GM12878 (cell line): Measurements from ENCODE around the gene RPL10A. TPM values are rescaled to one million over a fixed set of nuclear protein-coding genes. Genes with fewer than 3 reads are reported as not detected.

ENCODE experiments used
- ATAC-seq: fragments of 200-7000 bp; cut with Tn5 transposase; 3 replicates; pipeline ENCODE4 v1.9.1; 2020; ENCODE audit warnings: mild to moderate bottlenecking, moderate library complexity
- BruUV-seq: library from RNA; stranded (reverse); fragments of 400-500 nt; replicated peaks from 2 replicates; lab custom pipeline; 2021; lab: Mats Ljungman, UMichigan
- CTCF ChIA-PET: fragments of 300-600 bp; sonication (Branson Sonifier 250); formaldehyde crosslinking; extraction: SDS; loops from one replicate; lab custom pipeline; 2021; ENCODE audit warnings: inconsistent platforms; lab: Yijun Ruan, JAX
- POLR2A ChIA-PET: fragments of 350-600 bp; formaldehyde crosslinking; extraction: SDS; loops from one replicate; lab custom pipeline; 2021; ENCODE audit warnings: inconsistent platforms; lab: Charles Lee
- RAD21 ChIA-PET: fragments of 300-600 bp; sonication (Branson Sonifier 250); formaldehyde crosslinking; loops from one replicate; lab custom pipeline; 2023; ENCODE audit warnings: antibody characterized with exemption; ENCODE audit not compliant: unreplicated experiment; lab: Charles Lee
- SMC1A ChIA-PET: fragments of 300-600 bp; sonication (Branson Sonifier 250); formaldehyde crosslinking; loops from one replicate; lab custom pipeline; 2023; ENCODE audit not compliant: unreplicated experiment, uncharacterized antibody; lab: Charles Lee
- DNase-seq: peaks from one replicate; pipeline ENCODE4 v3.0.0-alpha.2; 2011; ENCODE audit warnings: low read depth, low spot score
- FAIRE-seq: peaks from 3 replicates; lab custom pipeline; 2011; peaks lifted over from hg19 to GRCh38; lab: Jason Lieb, UNC
- H2AFZ ChIP-seq: 2 replicates; pipeline ENCODE4 v1.6.0; 2011; ENCODE audit warnings: low read depth, low read length, control low read depth; ENCODE audit not compliant: control insufficient read depth
- H3K27ac ChIP-seq: 2 replicates; pipeline ENCODE4 v1.5.1; 2011; ENCODE audit warnings: control low read depth; ENCODE audit not compliant: control insufficient read depth, insufficient read depth
- H3K27me3 ChIP-seq, 2 experiments: replicated peaks in 1 of 2; 2 replicates each; pipeline versions ENCODE4 v1.6.0 to v1.6.1; 2011; ENCODE audit warnings: low read length in 1 of 2; ENCODE audit not compliant: control insufficient read depth in 2 of 2, insufficient read depth in 2 of 2
- H3K36me3 ChIP-seq, 2 experiments: 2 replicates each; pipeline ENCODE4 v1.5.1; 2011; ENCODE audit warnings: low read length in 1 of 2; ENCODE audit not compliant: control insufficient read depth in 2 of 2, insufficient read depth in 2 of 2
- H3K4me1 ChIP-seq: 2 replicates; pipeline ENCODE4 v1.6.1; 2011; ENCODE audit warnings: mild to moderate bottlenecking, low read length, moderate library complexity, mixed read lengths; ENCODE audit not compliant: control insufficient read depth, insufficient read depth
- H3K4me2 ChIP-seq: 2 replicates; pipeline ENCODE4 v1.6.0; 2011; ENCODE audit warnings: control low read depth; ENCODE audit not compliant: control insufficient read depth, insufficient read depth
- H3K4me3 ChIP-seq: fragments of 200-600 bp; sonication (generic); 2 replicates; pipeline ENCODE4 v1.5.1; 2016
- H3K79me2 ChIP-seq: 2 replicates; pipeline ENCODE4 v1.6.0; 2011; ENCODE audit warnings: low read length; ENCODE audit not compliant: control insufficient read depth, insufficient read depth
- H3K9ac ChIP-seq: 2 replicates; pipeline ENCODE4 v1.8.0; 2011; ENCODE audit warnings: low read length, control low read depth, mixed read lengths; ENCODE audit not compliant: control insufficient read depth, insufficient read depth
- H3K9me3 ChIP-seq: replicated peaks from 3 replicates; pipeline ENCODE4 v1.5.1; 2011; ENCODE audit warnings: mild to moderate bottlenecking, low read length; ENCODE audit not compliant: control insufficient read depth, insufficient read depth
- H4K20me1 ChIP-seq: 2 replicates; pipeline ENCODE4 v1.6.0; 2011; ENCODE audit not compliant: control insufficient read depth, insufficient read depth
- ATF2 ChIP-seq: IDR thresholded peaks from 2 replicates; pipeline ENCODE4 v1.6.1; 2012; ENCODE audit warnings: low read length, inconsistent platforms
- CBX5 ChIP-seq: sonication (generic); IDR thresholded peaks from 2 replicates; pipeline ENCODE4 v1.6.1; 2016; ENCODE audit warnings: low read depth, moderate library complexity, mild to moderate bottlenecking, inconsistent platforms
- CREM ChIP-seq: IDR thresholded peaks from 2 replicates; pipeline ENCODE4 v1.6.1; 2014; ENCODE audit warnings: antibody characterized with exemption, low read depth
- EP300 ChIP-seq, 2 experiments: fragments of 150-350 bp in 1 of 2; IDR thresholded peaks; 2 replicates each; pipeline ENCODE4 v1.6.1; 2011 to 2012; ENCODE audit warnings: low read depth in 2 of 2, low read length in 2 of 2, borderline replicate concordance in 1 of 2, improper control_type of control experiment in 1 of 2, inconsistent platforms in 1 of 2; ENCODE audit not compliant: control insufficient read depth in 1 of 2
- EZH2 ChIP-seq: IDR thresholded peaks from 2 replicates; pipeline ENCODE4 v1.6.1; 2012; ENCODE audit warnings: low read depth, mild to moderate bottlenecking, control low read depth, inconsistent platforms, low read length, borderline replicate concordance; ENCODE audit not compliant: control insufficient read depth
- KDM1A ChIP-seq: fragments of 200-600 bp; sonication (generic); IDR thresholded peaks from 2 replicates; pipeline ENCODE4 v1.6.1; 2016; ENCODE audit warnings: borderline replicate concordance
- NFYB ChIP-seq: IDR thresholded peaks from 2 replicates; pipeline ENCODE4 v1.6.1; 2011; ENCODE audit warnings: low read depth, mild to moderate bottlenecking, low read length, improper control_type of control experiment, moderate library complexity; ENCODE audit not compliant: insufficient read depth
- NR2C2 ChIP-seq: IDR thresholded peaks from 2 replicates; pipeline ENCODE4 v1.6.1; 2011; ENCODE audit warnings: borderline replicate concordance, low read depth; ENCODE audit not compliant: control insufficient read depth, insufficient read length
- POLR2AphosphoS5 ChIP-seq: IDR thresholded peaks from 2 replicates; pipeline ENCODE4 v1.6.1; 2011; ENCODE audit warnings: mild to moderate bottlenecking, low read length, inconsistent platforms
- SMAD5 ChIP-seq: IDR thresholded peaks from 2 replicates; pipeline ENCODE4 v1.6.1; 2016; ENCODE audit warnings: antibody characterized with exemption, low read depth
- SPI1 ChIP-seq: IDR thresholded peaks from 2 replicates; pipeline ENCODE4 v1.6.1; 2011; ENCODE audit warnings: low read depth, mild to moderate bottlenecking, low read length, moderate library complexity, borderline replicate concordance; ENCODE audit not compliant: insufficient read depth
- TARDBP ChIP-seq: IDR thresholded peaks from 2 replicates; pipeline ENCODE4 v1.6.1; 2016; ENCODE audit warnings: borderline replicate concordance
- TCF12 ChIP-seq: IDR thresholded peaks from 2 replicates; pipeline ENCODE4 v1.6.1; 2011; ENCODE audit warnings: low read depth, mild to moderate bottlenecking, low read length
- WGBS: methylation state at CpG from one replicate; pipeline ENCODE4 v1.1.6; 2016; ENCODE audit warnings: low lambda C conversion rate; ENCODE audit not compliant: insufficient replicate concordance, insufficient coverage; ENCODE audit errors: missing lambda C conversion rate; 5-methylcytosine and 5-hydroxymethylcytosine counted together
- in situ Hi-C: fragments of 300-500 bp; cut with MboI; formaldehyde crosslinking; loops from 9 replicates; pipeline ENCODE4 v1.14.3; 2018; ENCODE audit warnings: mixed read lengths
- intact Hi-C: fragments of 100-400 bp; cut with micrococcal nuclease; formaldehyde crosslinking; loops from one replicate; pipeline ENCODE4 v1.14.2; 2022; ENCODE audit not compliant: unreplicated experiment
- polyA plus RNA-seq, 11 experiments: library from polyadenylated mRNA; depleted of rRNA in 4 of 11; unstranded in 6 of 11; stranded (reverse) in 5 of 11; fragments of >200 nt; fragmentation: Nextera tagmentation in 4 of 11; fragmentation: Illumina TruSeq in 1 of 11; extraction: Ambion mirVana in 4 of 11; extraction: Trizol in 1 of 11; gene quantifications; 1 replicate in 1 of 11; 2 replicates in 10 of 11; pipeline versions ENCODE4 v1.2.1 to v1.2.3, GENCODE V29; 2011 to 2016; ENCODE audit warnings: inconsistent platforms in 2 of 11, missing spikeins in 2 of 11, low read depth in 1 of 11
- total RNA-seq, 4 experiments: library from RNA; depleted of rRNA in 3 of 4; stranded (reverse); fragments of >200 nt in 3 of 4; fragmentation: Illumina TruSeq in 1 of 4; extraction: Trizol in 1 of 4; gene quantifications; 2 replicates each; pipeline versions ENCODE4 v1.2.1 to v1.2.3, GENCODE V29; 2013 to 2021
- TF ChIP-seq, protein P1 (sequence below): fragments of 450-650 bp; IDR thresholded peaks from 2 replicates; pipeline ENCODE4 v1.6.1; 2017; ENCODE audit warnings: antibody characterized with exemption, mild to moderate bottlenecking, moderate library complexity
- TF ChIP-seq, protein P2 (sequence below), 3 experiments: IDR thresholded peaks in 2 of 3; conservative IDR thresholded peaks in 1 of 3; 2 replicates each; pipeline ENCODE4 v1.5.1; 2011; ENCODE audit warnings: low read depth in 3 of 3, low read length in 3 of 3, mild to moderate bottlenecking in 3 of 3, control low read depth in 2 of 3, moderate library complexity in 2 of 3, inconsistent platforms in 1 of 3, mixed read lengths in 1 of 3; ENCODE audit not compliant: control insufficient read depth in 2 of 3, insufficient read depth in 1 of 3; ENCODE audit errors: extremely low read depth in 1 of 3
- TF ChIP-seq, protein P3 (sequence below): IDR thresholded peaks from 2 replicates; pipeline ENCODE4 v1.6.1; 2011; ENCODE audit warnings: mild to moderate bottlenecking, low read depth, low read length, moderate library complexity; ENCODE audit not compliant: insufficient replicate concordance

The RPL10A gene
- total and polyA plus RNA-seq, 10 of the 15 experiments (the other 5 are each of a cell fraction or from before 2014, with no cell fraction given) = 833 to 4,029 (median 2,795) TPM

DNA sequence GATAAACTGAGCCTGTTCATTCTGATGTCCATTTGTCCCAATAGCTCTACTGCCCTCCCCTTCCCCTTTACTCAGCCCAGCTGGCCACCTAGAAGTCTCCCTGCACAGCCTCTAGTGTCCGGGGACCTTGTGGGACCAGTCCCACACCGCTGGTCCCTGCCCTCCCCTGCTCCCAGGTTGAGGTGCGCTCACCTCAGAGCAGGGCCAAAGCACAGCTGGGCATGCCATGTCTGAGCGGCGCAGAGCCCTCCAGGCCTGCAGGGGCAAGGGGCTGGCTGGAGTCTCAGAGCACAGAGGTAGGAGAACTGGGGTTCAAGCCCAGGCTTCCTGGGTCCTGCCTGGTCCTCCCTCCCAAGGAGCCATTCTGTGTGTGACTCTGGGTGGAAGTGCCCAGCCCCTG is 40.8 kb upstream of the RPL10A start (continued):
- TF ChIP-seq EZH2 (no peak), TARDBP (no peak), SMAD5 (no peak), CBX5 (no peak), CREM (no peak), NR2C2 (no peak), NFYB (no peak), SPI1 (no peak)
- TF ChIP-seq, protein P1, sequence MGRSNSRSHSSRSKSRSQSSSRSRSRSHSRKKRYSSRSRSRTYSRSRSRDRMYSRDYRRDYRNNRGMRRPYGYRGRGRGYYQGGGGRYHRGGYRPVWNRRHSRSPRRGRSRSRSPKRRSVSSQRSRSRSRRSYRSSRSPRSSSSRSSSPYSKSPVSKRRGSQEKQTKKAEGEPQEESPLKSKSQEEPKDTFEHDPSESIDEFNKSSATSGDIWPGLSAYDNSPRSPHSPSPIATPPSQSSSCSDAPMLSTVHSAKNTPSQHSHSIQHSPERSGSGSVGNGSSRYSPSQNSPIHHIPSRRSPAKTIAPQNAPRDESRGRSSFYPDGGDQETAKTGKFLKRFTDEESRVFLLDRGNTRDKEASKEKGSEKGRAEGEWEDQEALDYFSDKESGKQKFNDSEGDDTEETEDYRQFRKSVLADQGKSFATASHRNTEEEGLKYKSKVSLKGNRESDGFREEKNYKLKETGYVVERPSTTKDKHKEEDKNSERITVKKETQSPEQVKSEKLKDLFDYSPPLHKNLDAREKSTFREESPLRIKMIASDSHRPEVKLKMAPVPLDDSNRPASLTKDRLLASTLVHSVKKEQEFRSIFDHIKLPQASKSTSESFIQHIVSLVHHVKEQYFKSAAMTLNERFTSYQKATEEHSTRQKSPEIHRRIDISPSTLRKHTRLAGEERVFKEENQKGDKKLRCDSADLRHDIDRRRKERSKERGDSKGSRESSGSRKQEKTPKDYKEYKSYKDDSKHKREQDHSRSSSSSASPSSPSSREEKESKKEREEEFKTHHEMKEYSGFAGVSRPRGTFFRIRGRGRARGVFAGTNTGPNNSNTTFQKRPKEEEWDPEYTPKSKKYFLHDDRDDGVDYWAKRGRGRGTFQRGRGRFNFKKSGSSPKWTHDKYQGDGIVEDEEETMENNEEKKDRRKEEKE = no peak

DNA sequence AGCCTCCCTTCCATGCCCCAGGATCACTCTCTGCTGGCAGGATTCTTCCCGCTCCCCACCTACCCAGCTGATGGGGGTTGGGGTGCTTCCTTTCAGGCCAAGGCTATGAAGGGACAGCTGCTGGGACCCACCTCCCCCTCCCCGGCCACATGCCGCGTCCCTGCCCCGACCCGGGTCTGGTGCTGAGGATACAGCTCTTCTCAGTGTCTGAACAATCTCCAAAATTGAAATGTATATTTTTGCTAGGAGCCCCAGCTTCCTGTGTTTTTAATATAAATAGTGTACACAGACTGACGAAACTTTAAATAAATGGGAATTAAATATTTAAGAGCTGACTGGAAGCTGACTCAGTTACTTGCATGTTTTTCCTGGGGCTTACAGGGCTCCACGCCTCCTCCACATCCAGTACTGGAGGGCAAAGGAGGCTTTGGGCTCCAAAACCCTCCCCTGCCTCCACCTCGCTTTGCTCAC is 40.3 kb upstream of the RPL10A start:
- peaks cover 15% of the 10 kb centered on the region; the same call in 2 of the 3 replicates for H3K9me3 ChIP-seq
- CTCF ChIA-PET = no interaction called here
- RAD21 ChIA-PET = no interaction called here
- FAIRE-seq (no peak), ATAC-seq (no peak), DNase-seq (no peak)
- in situ Hi-C loops = no loop called here
- 90% methylated on average over 9 of the region's 9 CpGs for WGBS
- H3K79me2 ChIP-seq = no peaks in the 10 kb centered on the region
- no peaks in the 10 kb centered on the region for H4K20me1 ChIP-seq
- BruUV-seq = no TSS peak
- SMC1A ChIA-PET = no interaction called here
- POLR2A ChIA-PET = interaction anchor here (0.6 kb wide), 1 partner anchor 92 kb away, joined by 3 read pairs; no protein-coding TSS in a partner anchor
- intact Hi-C loops = no loop called here
- no peak overlapping the region for H3K9ac ChIP-seq
- H3K4me3 ChIP-seq = no peak overlapping the region
- H3K4me1 ChIP-seq = peaks cover 7% of the 10 kb centered on the region
- H3K27me3 ChIP-seq = no peaks in the 10 kb centered on the region
- no peak overlapping the region for H2AFZ ChIP-seq
- H3K36me3 ChIP-seq = peaks cover 0 to 6% of the 10 kb centered on the region in 2 experiments
- no peak overlapping the region for H3K4me2 ChIP-seq
- no peak overlapping the region for H3K27ac ChIP-seq
- TF ChIP-seq, protein P2, sequence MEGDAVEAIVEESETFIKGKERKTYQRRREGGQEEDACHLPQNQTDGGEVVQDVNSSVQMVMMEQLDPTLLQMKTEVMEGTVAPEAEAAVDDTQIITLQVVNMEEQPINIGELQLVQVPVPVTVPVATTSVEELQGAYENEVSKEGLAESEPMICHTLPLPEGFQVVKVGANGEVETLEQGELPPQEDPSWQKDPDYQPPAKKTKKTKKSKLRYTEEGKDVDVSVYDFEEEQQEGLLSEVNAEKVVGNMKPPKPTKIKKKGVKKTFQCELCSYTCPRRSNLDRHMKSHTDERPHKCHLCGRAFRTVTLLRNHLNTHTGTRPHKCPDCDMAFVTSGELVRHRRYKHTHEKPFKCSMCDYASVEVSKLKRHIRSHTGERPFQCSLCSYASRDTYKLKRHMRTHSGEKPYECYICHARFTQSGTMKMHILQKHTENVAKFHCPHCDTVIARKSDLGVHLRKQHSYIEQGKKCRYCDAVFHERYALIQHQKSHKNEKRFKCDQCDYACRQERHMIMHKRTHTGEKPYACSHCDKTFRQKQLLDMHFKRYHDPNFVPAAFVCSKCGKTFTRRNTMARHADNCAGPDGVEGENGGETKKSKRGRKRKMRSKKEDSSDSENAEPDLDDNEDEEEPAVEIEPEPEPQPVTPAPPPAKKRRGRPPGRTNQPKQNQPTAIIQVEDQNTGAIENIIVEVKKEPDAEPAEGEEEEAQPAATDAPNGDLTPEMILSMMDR (IDR thresholded peaks at IDR 0.05 in 2 of 3, conservative IDR thresholded peaks at IDR 0.05 in 1 of 3; ENCODE audit: control insufficient read depth in 2 of 3, extremely low read depth in 1 of 3, insufficient read depth in 1 of 3, low read depth in 3 of 3, low read length in 3 of 3) = no peak
- TF ChIP-seq, protein P3, sequence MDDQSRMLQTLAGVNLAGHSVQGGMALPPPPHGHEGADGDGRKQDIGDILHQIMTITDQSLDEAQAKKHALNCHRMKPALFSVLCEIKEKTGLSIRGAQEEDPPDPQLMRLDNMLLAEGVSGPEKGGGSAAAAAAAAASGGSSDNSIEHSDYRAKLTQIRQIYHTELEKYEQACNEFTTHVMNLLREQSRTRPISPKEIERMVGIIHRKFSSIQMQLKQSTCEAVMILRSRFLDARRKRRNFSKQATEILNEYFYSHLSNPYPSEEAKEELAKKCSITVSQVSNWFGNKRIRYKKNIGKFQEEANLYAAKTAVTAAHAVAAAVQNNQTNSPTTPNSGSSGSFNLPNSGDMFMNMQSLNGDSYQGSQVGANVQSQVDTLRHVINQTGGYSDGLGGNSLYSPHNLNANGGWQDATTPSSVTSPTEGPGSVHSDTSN = no peak
- TF ChIP-seq EP300 (IDR thresholded peaks at IDR 0.05; ENCODE audit: borderline replicate concordance in 1 of 2, control insufficient read depth in 1 of 2, low read depth in 2 of 2, low read length in 2 of 2) = no peak
- TF ChIP-seq TCF12 = no peak
- TF ChIP-seq TARDBP = no peak
- TF ChIP-seq KDM1A = no peak
- TF ChIP-seq POLR2AphosphoS5 = no peak
- no peak for TF ChIP-seq ATF2
